DND-41 (cell line): ENCODE data around the gene ZNF644.

Experiments used
- CTCF ChIP-seq: IDR thresholded peaks from 2 replicates; pipeline ENCODE4 v1.5.1; 2012; ENCODE audit warnings: borderline replicate concordance, low read length, moderate library complexity, mild to moderate bottlenecking; ENCODE audit not compliant: poor library complexity, severe bottlenecking; ENCODE audit errors: extremely low read depth
- EZH2 ChIP-seq: IDR thresholded peaks from 3 replicates; pipeline ENCODE4 v1.6.1; 2012; ENCODE audit warnings: borderline replicate concordance, low read depth, mild to moderate bottlenecking, moderate library complexity, low read length, inconsistent platforms; ENCODE audit not compliant: severe bottlenecking

- no peak for TF ChIP-seq CTCF
- no peak for TF ChIP-seq EZH2
Measured at GRCh38 chr1:90911353-90911752, 110.5 kb downstream of the ZNF644 start.
